Stimulated activated CD4-positive, alpha-beta T cell treated with anti-CD3 and anti-CD28 coated beads, Interleukin-15, amount 100 ng/mL, for 48 hours (primary cell): Measurements from ENCODE around the gene JADE3.
"Not testable (repeated sequence)": the region's sequence is repeated elsewhere in the genome, so short reads cannot be mapped to it uniquely, and the experiment has no call there.

ENCODE experiments used
- DNase-seq, 2 donors: peaks; one replicate each; pipeline ENCODE4 v3.0.0-alpha.2; 2020; ENCODE audit warnings: low read depth in 2 of 2

The JADE3 gene

GRCh38 chrX:46935295-46935694, 23.1 kb downstream of the JADE3 start:
- DNase-seq: no peak

- DNase-seq: no peak
Observed at GRCh38 chrX:46938589-46938988, 26.4 kb downstream of the JADE3 start.

GRCh38 chrX:46941341-46941740, 29.1 kb downstream of the JADE3 start:
- no peak for DNase-seq

- no peak for DNase-seq
Observed at GRCh38 chrX:46953137-46953527, 40.9 kb downstream of the JADE3 start.

- DNase-seq: no peak
Observed at GRCh38 chrX:46953597-46953996, 41.4 kb downstream of the JADE3 start.

GRCh38 chrX:46954716-46955115, 42.5 kb downstream of the JADE3 start:
- DNase-seq: no peak

GRCh38 chrX:46956589-46956988, 44.4 kb downstream of the JADE3 start:
- DNase-seq: not testable (repeated sequence)

GRCh38 chrX:46957297-46957696, 45.1 kb downstream of the JADE3 start:
- no peak for DNase-seq

GRCh38 chrX:46959101-46959500, 46.9 kb downstream of the JADE3 start:
- DNase-seq: no peak

- DNase-seq: no peak
Observed at GRCh38 chrX:46959985-46960700, 47.9 kb downstream of the JADE3 start.

GRCh38 chrX:46961097-46961496, 48.9 kb downstream of the JADE3 start:
- no peak for DNase-seq

- DNase-seq: no peak
Observed at GRCh38 chrX:46961574-46962283, 49.5 kb downstream of the JADE3 start.

- DNase-seq: no peak
Observed at GRCh38 chrX:46965125-46965758, 53.0 kb downstream of the JADE3 start.

- peak; percentile 1 to 9 for DNase-seq
Observed at GRCh38 chrX:46967547-46967946, 55.3 kb downstream of the JADE3 start.

GRCh38 chrX:46977046-46977445, 64.8 kb downstream of the JADE3 start:
- not testable (repeated sequence) for DNase-seq

GRCh38 chrX:46978341-46979291, 66.4 kb downstream of the JADE3 start:
- peak; percentile 57 to 76 for DNase-seq

- no peak for DNase-seq
Observed at GRCh38 chrX:46984705-46985104, 72.5 kb downstream of the JADE3 start.

- DNase-seq: no peak
Observed at GRCh38 chrX:46989548-46989947, 77.3 kb downstream of the JADE3 start.

GRCh38 chrX:46991664-46992063, 79.4 kb downstream of the JADE3 start:
- DNase-seq: no peak

GRCh38 chrX:46992070-46992469, 79.8 kb downstream of the JADE3 start:
- no peak for DNase-seq

- DNase-seq: no peak
Observed at GRCh38 chrX:46994096-46994495, 81.9 kb downstream of the JADE3 start.

- no peak for DNase-seq
Observed at GRCh38 chrX:47012131-47012530, 99.9 kb downstream of the JADE3 start.
